HepG2 (cell line): ENCODE data around the gene AKAP9. TPM values are rescaled to one million over a fixed set of nuclear protein-coding genes. Genes with fewer than 3 reads are reported as not detected.

Experiments
- MED1 ChIP-seq: sonication (generic); formaldehyde crosslinking; IDR thresholded peaks from 2 replicates; pipeline ENCODE4 v1.4.0; 2020; ENCODE audit warnings: missing genetic modification reagents
- NCOA2 ChIP-seq: sonication (generic); formaldehyde crosslinking; IDR thresholded peaks from 2 replicates; pipeline ENCODE4 v1.8.0; 2022; ENCODE audit warnings: inconsistent platforms
- NFYC ChIP-seq: IDR thresholded peaks from 2 replicates; pipeline ENCODE4 v1.6.1; 2016; ENCODE audit warnings: missing genetic modification reagents, missing compliant biosample characterization
- NR2F6 ChIP-seq, 2 experiments: IDR thresholded peaks; 2 replicates each; pipeline ENCODE4 v1.6.1; 2016; ENCODE audit warnings: antibody characterized with exemption in 1 of 2, mild to moderate bottlenecking in 1 of 2
- POLR2A ChIP-seq, 2 experiments: IDR thresholded peaks; 2 replicates each; pipeline ENCODE4 v1.6.1; 2011; ENCODE audit warnings: low read depth in 2 of 2, low read length in 2 of 2, mild to moderate bottlenecking in 1 of 2, moderate library complexity in 1 of 2; ENCODE audit not compliant: insufficient read depth in 1 of 2
- SMAD3 ChIP-seq: sonication (generic); formaldehyde crosslinking; IDR thresholded peaks from 2 replicates; pipeline ENCODE4 v1.4.0; 2020; ENCODE audit warnings: missing genetic modification reagents
- SRSF9 ChIP-seq: fragments of 200-400 bp; formaldehyde crosslinking; IDR thresholded peaks from 2 replicates; pipeline ENCODE4 v1.6.1; 2018; ENCODE audit warnings: borderline replicate concordance, mild to moderate bottlenecking, low read depth, low read length; ENCODE audit not compliant: insufficient read depth, poor library complexity, severe bottlenecking
- U2AF2 ChIP-seq: fragments of 200-400 bp; formaldehyde crosslinking; IDR thresholded peaks from 2 replicates; pipeline ENCODE4 v1.6.1; 2017; ENCODE audit warnings: low read depth, mild to moderate bottlenecking, low read length
- ZNF180 ChIP-seq: sonication (generic); formaldehyde crosslinking; IDR thresholded peaks from 2 replicates; pipeline ENCODE4 v1.4.0; 2020; ENCODE audit warnings: low read depth, missing genetic modification reagents, borderline replicate concordance
- ZNF547 ChIP-seq: sonication (generic); formaldehyde crosslinking; IDR thresholded peaks from 2 replicates; pipeline ENCODE4 v1.5.1; 2020; ENCODE audit warnings: mild to moderate bottlenecking, missing genetic modification reagents
- ZNF567 ChIP-seq: sonication (generic); formaldehyde crosslinking; IDR thresholded peaks from 2 replicates; pipeline ENCODE4 v1.8.1; 2023; ENCODE audit warnings: mild to moderate bottlenecking, missing genetic modification reagents, borderline replicate concordance
- ZNF574 ChIP-seq: sonication (generic); formaldehyde crosslinking; IDR thresholded peaks from 2 replicates; pipeline ENCODE4 v1.4.0; 2020; ENCODE audit warnings: missing genetic modification reagents
- ZNF598 ChIP-seq: sonication (generic); formaldehyde crosslinking; IDR thresholded peaks from 2 replicates; pipeline ENCODE4 v1.5.1; 2020; ENCODE audit warnings: mild to moderate bottlenecking, missing genetic modification reagents, borderline replicate concordance
- ZNF816 ChIP-seq: sonication (generic); formaldehyde crosslinking; IDR thresholded peaks from 2 replicates; pipeline ENCODE4 v1.8.0; 2022; ENCODE audit warnings: missing genetic modification reagents, mild to moderate bottlenecking, borderline replicate concordance
- polyA plus RNA-seq, 8 experiments: library from polyadenylated mRNA; depleted of rRNA in 3 of 8; stranded (reverse) in 7 of 8; unstranded in 1 of 8; fragments of >200 nt; fragmentation: Illumina TruSeq in 4 of 8; extraction: Trizol in 4 of 8; gene quantifications; 2 replicates each; pipeline versions ENCODE4 v1.2.1 to v1.2.3, GENCODE V29; 2011 to 2016; ENCODE audit warnings: low read depth in 4 of 8, missing spikeins in 1 of 8, mixed read lengths in 1 of 8; ENCODE audit not compliant: insufficient read depth in 1 of 8
- total RNA-seq, 5 experiments: library from RNA; depleted of rRNA; stranded (reverse); fragments of >200 nt; fragmentation: Illumina TruSeq; extraction: Trizol; gene quantifications; 2 replicates each; pipeline ENCODE4 v1.2.3, GENCODE V29; 2016; ENCODE audit warnings: low read depth in 1 of 5
- TF ChIP-seq, protein P1 (sequence below): IDR thresholded peaks from 2 replicates; pipeline ENCODE4 v1.6.1; 2016; ENCODE audit warnings: low read depth, missing genetic modification reagents, missing compliant biosample characterization
- TF ChIP-seq, protein P2 (sequence below): sonication (generic); formaldehyde crosslinking; IDR thresholded peaks from 2 replicates; pipeline ENCODE4 v1.4.0; 2020; ENCODE audit warnings: low read depth, mild to moderate bottlenecking, missing genetic modification reagents
- TF ChIP-seq, protein P3 (sequence below): fragments of 450-650 bp; IDR thresholded peaks from 2 replicates; pipeline ENCODE4 v1.6.1; 2017

AKAP9 gene
- total and polyA plus RNA-seq, 2 of the 13 experiments (the other 11 are each of a cell fraction or from before 2014, with no cell fraction given): 27.6 to 33.1 TPM

DNA sequence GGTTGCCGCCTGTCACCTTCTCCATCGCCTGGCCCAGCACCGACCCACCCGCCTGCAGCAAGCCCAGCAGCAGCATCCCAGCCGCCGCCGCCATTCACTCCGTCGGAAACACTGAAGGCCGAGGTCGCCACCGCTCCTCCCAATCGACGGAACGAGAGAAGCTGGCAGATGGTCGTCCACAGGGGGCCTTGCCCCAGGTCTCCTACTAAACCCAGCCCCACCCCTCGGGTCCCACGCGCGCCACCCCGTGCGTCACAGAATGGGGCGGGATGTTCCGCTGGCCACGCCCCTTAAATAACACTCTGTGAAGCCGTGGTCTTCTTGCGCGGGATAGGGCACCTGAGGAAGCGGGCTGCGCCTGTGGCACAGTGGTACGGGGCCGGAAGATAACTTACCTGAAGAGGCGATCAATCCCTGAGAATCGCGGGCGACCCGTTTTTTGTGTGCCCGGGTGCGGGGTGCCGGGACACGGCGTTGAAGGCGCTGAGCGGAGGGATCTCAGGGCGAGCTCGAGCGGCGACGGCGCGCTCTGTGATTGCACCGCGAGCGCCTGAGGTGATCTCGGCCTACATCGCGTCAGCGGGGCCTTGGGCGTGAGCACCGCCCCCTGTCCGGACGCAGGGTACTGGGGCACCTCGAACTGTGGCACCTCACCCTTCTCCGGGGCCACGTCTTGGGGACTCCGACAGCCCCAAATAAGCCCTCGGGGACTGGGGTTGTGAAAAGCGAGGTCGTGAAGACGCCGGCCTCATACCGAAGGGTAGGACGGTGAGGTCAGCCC lies 193.8 kb downstream of the AKAP9 start, which contains the start of gene CYP51A1 (continued):
- TF ChIP-seq, protein P1, sequence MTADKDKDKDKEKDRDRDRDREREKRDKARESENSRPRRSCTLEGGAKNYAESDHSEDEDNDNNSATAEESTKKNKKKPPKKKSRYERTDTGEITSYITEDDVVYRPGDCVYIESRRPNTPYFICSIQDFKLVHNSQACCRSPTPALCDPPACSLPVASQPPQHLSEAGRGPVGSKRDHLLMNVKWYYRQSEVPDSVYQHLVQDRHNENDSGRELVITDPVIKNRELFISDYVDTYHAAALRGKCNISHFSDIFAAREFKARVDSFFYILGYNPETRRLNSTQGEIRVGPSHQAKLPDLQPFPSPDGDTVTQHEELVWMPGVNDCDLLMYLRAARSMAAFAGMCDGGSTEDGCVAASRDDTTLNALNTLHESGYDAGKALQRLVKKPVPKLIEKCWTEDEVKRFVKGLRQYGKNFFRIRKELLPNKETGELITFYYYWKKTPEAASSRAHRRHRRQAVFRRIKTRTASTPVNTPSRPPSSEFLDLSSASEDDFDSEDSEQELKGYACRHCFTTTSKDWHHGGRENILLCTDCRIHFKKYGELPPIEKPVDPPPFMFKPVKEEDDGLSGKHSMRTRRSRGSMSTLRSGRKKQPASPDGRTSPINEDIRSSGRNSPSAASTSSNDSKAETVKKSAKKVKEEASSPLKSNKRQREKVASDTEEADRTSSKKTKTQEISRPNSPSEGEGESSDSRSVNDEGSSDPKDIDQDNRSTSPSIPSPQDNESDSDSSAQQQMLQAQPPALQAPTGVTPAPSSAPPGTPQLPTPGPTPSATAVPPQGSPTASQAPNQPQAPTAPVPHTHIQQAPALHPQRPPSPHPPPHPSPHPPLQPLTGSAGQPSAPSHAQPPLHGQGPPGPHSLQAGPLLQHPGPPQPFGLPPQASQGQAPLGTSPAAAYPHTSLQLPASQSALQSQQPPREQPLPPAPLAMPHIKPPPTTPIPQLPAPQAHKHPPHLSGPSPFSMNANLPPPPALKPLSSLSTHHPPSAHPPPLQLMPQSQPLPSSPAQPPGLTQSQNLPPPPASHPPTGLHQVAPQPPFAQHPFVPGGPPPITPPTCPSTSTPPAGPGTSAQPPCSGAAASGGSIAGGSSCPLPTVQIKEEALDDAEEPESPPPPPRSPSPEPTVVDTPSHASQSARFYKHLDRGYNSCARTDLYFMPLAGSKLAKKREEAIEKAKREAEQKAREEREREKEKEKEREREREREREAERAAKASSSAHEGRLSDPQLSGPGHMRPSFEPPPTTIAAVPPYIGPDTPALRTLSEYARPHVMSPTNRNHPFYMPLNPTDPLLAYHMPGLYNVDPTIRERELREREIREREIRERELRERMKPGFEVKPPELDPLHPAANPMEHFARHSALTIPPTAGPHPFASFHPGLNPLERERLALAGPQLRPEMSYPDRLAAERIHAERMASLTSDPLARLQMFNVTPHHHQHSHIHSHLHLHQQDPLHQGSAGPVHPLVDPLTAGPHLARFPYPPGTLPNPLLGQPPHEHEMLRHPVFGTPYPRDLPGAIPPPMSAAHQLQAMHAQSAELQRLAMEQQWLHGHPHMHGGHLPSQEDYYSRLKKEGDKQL (CRISPR knock-in tag): no peak
- peak; percentile 88 for TF ChIP-seq ZNF547 (CRISPR knock-in tag)
- TF ChIP-seq, protein P2, sequence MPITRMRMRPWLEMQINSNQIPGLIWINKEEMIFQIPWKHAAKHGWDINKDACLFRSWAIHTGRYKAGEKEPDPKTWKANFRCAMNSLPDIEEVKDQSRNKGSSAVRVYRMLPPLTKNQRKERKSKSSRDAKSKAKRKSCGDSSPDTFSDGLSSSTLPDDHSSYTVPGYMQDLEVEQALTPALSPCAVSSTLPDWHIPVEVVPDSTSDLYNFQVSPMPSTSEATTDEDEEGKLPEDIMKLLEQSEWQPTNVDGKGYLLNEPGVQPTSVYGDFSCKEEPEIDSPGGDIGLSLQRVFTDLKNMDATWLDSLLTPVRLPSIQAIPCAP: no peak
- TF ChIP-seq ZNF816 (CRISPR knock-in tag): peak; percentile 17; the same call in 1 of the 2 replicates
- TF ChIP-seq NFYC (CRISPR knock-in tag): peak; percentile 85
- TF ChIP-seq NR2F6 (IDR thresholded peaks at IDR 0.05): peak; percentile 34; the same call in 1 of the 2 replicates
- TF ChIP-seq NR2F6 (CRISPR knock-in tag; IDR thresholded peaks at IDR 0.05): peak; percentile 47; the same call in 1 of the 2 replicates
- TF ChIP-seq, protein P3, sequence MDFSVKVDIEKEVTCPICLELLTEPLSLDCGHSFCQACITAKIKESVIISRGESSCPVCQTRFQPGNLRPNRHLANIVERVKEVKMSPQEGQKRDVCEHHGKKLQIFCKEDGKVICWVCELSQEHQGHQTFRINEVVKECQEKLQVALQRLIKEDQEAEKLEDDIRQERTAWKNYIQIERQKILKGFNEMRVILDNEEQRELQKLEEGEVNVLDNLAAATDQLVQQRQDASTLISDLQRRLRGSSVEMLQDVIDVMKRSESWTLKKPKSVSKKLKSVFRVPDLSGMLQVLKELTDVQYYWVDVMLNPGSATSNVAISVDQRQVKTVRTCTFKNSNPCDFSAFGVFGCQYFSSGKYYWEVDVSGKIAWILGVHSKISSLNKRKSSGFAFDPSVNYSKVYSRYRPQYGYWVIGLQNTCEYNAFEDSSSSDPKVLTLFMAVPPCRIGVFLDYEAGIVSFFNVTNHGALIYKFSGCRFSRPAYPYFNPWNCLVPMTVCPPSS: no peak
- peak; percentile 64; the same call in 1 of the 2 replicates for TF ChIP-seq NCOA2 (CRISPR knock-in tag)
- 0 out of 2 replicates have a peak, but pooled peaks have one; percentile 59 for TF ChIP-seq ZNF180 (CRISPR knock-in tag)
- TF ChIP-seq SRSF9: no peak
- TF ChIP-seq POLR2A (IDR thresholded peaks at IDR 0.05; ENCODE audit: insufficient read depth in 1 of 2, low read depth in 2 of 2, low read length in 2 of 2): peak; percentile 84 to 93
- TF ChIP-seq MED1 (CRISPR knock-in tag): peak; percentile 80
- TF ChIP-seq ZNF567: peak; percentile 84; the same call in 1 of the 2 replicates
- 0 out of 2 replicates have a peak, but pooled peaks have one; percentile 23 for TF ChIP-seq ZNF598 (CRISPR knock-in tag)
- peak; percentile 73; the same call in 1 of the 2 replicates for TF ChIP-seq SMAD3 (CRISPR knock-in tag)
- TF ChIP-seq U2AF2: no peak
- TF ChIP-seq ZNF574: peak; percentile 62
